Epidermal melanocyte (primary cell): ENCODE results near the gene NFKB2.

Experiments
- DNase-seq: peaks from one replicate; pipeline ENCODE4 v3.0.0; 2011; ENCODE audit warnings: low spot score; ENCODE audit not compliant: insufficient read length

The NFKB2 gene

DNA sequence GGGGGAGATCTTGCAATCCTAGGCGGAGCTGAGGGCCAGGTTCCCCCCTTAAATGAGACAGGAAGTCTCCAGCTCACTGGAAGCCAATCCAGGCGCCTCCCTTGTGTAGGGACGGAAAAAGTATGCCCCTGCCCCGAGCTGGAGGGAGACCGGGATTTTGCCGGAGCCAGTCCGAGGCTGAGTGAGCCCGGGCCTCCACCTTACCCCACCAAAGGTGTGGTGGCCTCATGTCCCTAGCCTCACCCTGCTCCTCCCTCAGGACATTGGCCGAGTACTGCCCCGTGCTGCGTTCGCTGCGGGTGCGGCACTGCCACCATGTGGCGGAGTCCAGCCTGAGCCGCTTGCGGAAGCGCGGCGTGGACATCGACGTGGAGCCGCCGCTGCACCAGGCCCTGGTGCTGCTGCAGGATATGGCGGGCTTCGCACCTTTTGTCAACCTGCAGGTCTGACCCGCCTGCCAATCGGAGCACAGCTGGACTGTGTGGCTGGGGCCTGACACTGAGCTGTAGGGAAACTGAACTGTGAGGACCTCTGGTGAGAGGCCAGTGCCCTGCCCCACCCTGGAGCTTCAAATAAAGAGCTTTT, 27.1 kb downstream of the NFKB2 start:
- peak; percentile 83 for DNase-seq

DNA sequence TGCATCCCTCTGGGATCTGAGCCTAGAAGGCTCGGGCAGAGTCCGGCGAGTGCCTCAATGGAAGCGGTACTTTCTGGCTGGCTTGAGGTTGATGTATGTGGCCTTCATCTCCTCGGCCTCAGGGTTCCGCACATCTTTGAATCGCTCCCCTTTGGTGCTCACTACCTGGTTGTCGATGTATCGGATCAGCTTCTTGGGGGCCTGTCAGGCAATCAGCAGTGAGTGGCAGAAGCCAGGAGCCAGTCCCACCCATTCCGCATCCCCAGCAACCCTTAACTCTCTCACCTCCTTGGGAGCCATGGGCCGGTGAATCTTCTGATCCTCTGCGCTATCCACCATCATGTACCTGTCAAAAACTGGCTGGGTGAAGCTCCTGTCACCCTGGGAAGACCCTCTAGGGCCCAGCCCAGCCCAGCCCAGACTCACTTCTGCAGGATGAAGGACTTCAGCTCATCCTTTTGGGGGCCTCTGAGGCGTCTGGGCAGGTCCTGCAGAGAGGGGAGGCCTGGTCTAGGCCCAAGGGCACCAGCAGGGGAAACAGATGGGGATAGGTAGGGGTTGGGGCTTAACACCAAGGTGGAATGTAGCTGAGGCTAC, 28.0 kb downstream of the NFKB2 start:
- DNase-seq, result no peak

DNA sequence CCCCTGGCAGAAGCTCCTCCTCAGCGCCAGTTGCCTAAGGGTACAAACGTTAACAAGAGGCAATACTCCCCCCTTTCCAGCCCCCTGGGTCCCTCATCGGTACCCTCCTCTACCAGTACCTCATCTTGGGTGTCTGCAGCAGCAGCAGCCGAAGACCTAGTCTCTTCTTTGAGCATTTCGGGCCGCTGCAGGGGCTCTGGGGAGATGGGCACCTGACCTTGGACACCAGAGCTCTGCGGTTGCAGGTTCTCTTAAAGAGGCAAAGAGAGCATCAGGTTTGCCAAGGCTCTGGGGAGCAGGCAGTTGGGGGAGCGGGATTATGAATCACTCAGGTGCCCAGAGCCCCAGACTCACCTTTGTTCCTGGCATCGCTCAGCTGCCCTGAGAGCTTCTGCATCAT, 28.6 kb downstream of the NFKB2 start:
- no peak for DNase-seq

DNA sequence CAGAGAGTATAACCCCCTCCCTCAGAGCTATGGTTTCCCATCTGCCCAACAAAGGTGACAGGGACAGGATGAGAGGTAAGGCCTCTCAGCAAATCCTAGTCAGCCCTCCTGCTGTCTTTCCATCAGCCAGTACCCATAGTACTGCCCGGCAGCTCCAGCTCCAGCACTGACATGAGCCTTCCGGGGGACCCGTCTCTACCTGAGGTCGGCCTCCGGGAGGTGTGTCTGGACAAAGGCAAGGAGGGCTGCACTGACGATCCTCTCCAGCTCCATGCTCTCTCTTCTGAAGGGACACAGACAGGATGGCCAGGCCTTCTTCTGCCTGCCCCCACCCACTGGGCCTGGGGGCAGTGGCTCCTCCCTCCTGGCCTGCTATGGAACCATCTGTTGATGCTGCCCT, 29.4 kb downstream of the NFKB2 start:
- DNase-seq, result no peak

DNA sequence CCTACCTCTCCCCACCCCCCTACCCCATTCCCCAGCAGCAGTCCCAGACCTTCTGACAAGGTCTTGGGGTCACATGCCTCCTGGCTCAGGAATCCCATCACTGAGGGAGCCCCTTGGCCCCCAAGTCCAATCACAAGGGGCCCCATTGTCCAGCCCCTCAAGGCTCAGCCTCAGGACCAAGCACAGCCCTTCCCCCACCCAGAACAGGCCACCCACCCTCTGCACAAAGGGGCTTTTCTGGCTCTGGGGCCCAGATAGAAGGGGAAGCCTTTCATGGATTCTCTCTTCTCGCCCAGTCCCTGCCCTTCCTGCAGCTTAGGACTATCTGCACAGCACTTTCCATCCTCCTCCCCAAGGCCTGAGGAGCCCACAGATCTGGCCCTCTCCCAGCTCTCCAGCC, 29.9 kb downstream of the NFKB2 start:
- DNase-seq, result no peak

DNA sequence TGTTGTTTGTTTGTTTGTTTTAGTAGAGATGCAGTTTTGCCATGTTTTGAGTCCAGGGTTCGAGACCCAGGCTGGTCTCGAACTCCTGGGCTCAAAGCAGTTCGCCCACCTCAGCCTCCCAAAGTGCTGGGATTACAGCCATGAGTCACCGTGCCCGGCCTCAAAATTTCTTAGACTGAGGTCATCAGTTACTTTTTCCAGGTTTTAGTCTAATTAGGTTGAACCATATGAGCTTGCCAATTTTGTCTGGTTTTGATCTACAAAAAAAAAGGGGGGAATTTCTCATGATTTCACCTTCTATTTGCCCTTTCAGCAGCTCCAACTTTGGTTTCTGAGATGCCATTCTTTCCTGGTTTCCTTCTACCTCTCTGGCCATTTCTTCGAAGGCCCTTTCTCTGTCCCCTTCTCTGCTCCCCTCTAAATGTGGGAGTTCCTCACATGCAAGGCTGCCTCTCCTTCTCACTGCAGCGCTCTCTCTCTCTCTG, 31.3 kb downstream of the NFKB2 start:
- no peak for DNase-seq

DNA sequence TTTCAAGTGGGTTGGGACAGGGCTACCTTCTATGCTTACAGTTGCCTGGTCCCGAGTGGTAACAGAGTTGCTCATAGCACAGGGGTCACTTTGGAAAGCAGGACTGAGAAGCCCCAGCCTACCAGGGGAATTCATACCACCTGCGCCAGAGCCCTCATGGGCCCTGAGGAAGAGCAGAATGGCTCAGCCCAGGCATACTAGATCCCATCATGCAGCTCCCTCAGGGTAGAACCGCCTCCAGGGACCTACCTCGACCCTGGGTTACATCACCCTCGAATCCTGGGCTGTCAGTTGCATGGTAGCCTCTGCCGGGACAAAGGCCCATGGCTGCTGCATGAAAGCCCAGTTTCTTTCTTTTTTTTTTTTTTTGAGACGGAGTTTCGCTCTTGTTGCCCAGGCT, 34.0 kb downstream of the NFKB2 start:
- DNase-seq, result no peak

DNA sequence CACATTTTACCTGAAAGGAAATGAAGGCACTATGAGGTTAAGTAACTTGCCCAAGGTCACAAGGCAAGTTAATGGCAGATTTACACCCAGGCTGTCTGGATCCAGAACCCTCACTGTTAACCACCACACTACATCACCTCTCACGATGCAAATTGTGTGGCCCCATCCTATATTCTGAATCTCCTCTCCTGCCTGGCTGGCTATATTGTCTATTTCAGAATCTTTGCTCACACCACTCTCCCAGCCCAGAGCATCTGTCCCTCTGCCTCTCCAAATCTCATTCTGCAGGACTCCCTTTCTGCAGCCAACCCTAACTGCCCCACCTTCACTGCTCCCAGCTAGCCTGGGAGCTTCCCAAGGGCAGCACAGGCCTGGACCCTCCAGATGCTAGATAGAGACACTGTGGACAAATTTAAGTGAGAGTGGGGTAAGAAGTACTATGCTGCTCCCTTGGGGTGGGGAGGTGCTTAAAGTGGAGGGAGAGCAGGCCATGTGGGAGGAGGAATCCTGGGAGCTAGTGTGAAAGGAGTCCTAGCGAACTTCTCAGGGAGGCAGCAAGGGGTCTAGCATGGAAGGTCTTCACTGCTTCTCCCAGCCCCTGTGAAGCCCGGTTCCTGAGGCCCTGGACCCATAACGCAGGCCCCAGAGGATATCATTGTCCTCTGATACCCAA, 36.1 kb downstream of the NFKB2 start:
- no peak for DNase-seq

DNA sequence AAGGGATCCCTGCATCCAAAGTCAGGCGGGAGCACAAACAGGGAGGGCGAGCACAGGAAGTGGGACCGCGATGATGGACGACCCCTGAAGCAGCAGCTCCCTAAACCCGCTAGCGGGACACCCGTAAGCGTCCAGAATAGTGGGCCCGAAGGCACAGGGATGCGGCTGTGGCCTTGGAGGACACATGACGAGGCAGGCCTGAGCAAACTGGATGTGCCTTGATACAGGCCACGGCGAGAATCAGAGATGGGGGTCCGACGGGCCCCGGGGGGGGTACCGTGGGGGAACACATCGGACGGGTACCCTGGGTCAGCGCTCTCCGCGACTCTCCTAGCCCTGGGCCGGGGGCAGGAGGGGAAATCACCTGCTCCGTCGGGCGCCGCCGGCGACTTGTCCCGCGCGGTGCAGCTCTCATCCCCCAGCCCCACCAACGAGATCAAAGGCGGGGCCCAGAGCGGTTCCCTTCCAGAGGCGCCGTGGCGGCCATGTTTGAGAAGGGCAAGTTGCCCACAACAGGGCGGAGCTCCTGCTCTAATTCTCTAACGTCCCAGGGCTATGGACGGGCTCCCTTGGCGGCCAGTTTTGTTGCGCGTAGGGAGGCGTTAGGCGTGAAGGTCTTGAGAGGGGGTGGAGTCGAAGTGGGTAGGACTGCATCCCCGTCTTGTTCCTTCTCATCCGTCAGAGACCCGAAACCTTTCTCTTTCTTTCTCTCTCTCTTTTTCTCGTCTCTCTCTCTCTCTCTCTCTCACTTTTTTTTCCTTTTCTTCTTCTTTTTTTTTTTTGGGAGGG, 36.9 kb downstream of the NFKB2 start, which contains the start of gene CUEDC2:
TSS of gene CUEDC2 (minus strand) at position 413 of the 789 bp plus-strand sequence. CDS start 7,386 bp downstream, outside the sequence.
- peak; percentile 97 for DNase-seq

DNA sequence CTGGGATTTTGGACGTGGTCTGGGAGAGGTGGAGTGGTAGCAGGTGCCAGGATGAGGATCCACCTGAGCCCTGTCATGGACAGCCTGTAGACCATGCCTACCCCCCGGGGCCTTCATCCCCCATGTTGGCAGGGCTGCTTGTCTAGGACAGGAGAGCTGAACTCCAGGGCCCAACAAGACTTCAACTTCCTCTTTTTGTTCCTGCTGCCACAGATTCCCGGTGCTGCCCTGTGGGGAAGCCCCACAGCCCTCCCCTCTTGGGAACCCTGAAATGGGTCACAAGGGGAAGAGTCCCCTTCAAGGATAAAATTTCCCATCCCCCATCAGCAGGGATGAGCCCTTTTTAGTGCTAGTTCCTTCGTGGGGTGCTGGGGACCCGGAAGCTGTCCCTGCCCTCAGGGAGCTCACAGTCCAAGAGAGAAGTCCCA, 38.1 kb downstream of the NFKB2 start:
- no peak for DNase-seq

DNA sequence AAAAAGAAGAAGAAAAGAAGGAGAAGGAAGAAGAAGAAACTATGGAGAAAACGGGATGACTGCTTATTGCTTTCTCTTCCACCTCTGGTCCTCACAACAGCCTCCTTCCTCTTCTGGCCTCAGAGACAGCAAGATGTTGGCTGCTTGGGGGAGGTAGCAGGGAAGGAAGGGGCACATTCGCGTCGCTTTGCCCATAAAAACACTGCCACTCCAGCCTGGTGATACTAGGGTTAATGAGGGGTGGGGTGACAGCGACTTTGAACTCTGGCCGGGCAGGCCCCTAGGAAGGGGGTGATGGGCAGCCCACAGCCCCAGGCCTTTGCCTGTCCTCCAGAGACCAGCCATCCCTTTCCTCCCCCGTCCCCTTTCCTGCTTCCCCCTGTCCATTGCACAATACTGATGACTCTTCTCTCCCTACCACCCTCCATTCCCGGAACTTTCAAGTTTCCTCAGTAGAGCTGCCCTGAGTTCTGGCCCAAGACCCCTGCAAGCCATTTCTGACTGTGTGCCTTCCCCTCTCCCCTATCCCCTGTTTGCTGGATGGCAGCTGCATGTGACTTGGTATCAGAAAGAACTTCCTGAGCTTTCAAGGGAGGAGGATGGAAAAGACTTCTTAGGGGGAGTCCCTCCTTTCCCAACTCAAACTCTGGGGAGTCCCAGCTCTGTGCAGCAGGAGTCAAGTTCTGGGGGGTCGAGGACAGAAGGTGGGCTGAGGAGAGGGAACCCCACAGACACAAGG, 39.1 kb downstream of the NFKB2 start:
- no peak for DNase-seq

DNA sequence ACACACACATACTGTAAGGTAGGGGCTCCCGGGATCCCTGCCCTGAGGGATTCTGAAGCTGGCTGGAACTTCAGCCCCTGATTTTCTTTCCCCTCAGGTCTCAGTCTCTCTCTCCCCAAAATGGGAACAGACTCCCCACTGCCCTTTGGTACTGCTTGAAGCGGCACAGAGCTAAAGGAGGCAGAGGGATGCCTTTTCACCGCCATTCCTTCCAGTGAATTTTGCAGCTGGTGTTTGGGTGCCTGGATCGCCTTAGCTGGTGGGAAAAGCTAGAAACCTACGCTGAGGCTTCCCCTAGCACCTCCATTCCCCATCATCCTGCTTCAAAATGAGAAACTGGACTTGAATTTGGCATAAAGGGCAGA, 39.6 kb downstream of the NFKB2 start:
- DNase-seq, result no peak

DNA sequence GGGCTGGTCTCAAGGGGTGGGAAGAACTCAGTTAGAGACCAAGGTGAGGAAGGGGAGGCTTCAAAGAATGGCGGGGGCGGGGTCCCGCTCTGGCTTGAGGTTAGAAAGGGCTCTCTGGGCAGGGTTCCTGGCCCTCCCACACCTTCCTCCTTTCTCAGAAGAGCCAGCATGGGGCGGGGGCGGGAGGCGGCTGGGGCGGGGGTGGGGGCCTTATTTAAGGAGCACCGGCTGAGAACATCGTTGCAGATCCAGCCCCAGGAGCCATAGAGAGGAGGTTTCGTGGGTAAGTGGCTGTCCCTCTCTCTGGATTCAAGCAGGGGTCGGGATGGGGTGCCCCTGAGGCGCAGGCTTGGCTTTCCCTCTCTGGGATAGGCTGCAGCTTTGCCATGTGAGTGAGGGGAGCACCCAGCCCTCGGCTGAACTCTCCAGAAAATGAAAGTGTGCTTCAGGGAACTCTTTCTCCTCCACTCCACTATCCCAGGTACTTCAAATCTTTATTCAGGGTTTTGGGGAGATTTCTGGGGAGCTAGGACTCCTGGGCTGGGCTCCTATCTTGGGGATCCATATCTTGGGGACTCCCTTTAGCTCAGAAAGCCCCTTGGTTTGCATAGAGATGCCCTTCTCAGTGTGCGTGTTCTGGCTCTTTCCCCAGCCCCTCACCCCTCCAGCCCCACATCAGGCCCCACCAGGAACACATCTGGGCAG, 40.2 kb downstream of the NFKB2 start:
- no peak for DNase-seq

DNA sequence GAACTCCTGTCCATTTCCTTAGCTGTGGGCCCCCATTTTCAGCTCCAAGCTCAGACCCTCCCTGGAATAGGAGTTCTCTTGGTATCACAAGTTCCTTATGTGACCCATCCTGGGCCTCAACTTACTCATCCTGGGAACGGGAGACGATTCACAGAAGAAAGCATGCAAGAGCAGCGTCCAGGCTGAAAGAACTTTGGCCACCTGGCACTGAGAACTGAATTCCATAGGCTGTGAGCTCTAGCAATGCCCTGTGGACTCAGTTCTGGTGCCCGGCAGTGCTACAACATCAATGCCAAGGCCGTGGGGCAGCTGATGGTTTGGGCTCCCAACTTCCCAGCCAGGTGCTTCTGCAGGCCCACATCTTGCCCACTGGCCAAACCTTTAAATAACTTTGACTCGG, 40.8 kb downstream of the NFKB2 start:
- DNase-seq, result no peak

DNA sequence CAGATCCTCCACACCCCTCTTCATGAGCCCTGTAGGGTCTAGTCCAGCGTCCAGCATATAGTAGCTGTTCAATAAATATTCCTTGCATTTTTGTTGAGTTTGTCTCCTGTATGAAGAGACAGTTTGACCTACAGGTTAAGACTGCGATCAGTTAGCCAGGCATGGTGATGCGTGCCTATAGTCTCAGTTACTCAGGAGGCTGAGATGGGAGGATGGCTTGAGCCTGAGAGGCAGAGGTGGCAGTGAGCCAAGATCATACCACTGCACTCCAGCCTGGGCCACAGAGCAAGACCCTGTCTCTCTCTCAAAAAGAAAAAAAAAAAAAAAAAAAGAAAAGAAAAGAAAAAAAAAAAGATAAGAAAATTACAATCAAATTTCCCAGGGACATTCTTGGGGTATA, 42.0 kb downstream of the NFKB2 start:
- no peak for DNase-seq

DNA sequence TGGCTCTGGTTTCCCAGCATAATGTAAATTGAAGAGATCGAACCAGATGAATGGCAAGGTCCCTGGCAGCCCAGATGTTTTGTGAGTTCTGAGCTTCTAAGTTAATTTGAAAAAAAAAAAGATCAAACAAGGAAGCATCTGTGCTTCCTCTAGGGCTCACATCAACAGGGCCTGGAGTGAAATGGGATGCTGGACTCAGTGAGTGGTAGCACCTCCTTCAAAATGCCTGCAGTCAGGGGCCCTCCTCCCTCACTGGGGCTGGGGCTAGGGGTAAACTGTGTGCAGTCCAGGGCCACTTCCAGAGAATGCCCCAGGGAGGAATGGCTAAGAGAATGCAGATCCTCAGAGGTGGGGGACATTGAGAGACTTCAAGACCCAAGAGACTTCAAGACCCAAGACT, 42.9 kb downstream of the NFKB2 start:
- DNase-seq, result no peak

DNA sequence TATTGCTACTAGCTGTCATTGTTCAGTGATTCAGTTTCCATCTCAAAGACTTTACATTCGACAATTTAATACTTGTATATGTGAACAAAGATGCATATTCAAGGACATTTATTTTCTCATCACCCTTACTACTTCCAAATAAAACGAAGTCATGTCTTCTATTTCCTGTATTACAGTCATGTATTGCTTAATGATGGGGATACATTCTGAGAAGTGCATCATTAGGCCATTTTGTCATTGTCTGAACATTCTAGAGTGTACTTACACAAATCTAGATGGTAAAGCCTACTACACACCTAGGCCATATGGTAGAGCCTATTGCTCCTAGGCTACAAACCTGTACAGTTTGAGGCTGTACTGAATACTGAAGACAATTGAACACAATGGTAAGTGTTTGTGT, 49.3 kb downstream of the NFKB2 start:
- no peak for DNase-seq

DNA sequence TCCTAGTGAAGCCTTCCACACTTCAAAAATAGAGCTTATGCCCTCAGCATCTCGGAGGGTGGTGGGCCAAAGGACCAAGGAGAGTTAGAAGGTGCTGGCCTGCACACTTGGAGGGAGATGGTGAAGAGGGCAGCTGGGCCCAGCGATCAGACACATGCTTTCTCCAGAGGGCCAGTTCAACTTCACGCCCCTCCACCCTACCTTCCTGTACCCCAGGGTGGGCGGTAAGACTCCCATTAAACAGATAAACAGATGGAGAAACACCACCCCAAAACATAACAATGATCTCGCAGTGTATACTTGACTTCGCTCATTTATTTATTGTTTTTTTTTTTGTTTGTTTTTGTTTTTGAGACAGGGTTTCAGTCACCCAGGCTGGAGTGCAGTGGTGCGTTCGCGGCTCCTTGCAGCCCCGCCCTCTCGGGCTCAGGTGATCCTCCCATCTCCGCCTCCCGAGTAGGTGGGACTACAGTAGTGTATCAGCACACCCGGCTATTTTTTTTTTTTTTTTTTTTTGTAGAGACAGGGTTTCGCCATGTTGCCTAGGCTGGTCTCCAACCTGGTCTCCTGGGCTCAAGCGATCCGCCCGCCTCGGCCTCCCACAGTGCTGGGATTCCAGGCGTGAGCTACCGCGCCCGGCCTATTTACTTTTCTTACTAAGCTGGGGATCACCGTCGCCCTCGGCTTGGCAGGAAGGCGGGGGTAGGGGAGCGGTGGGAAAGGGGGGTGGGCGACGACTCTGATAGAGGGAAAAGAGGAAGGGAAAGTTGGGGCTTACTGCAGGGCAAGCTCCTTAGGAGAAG, 54.0 kb downstream of the NFKB2 start:
- no peak for DNase-seq

DNA sequence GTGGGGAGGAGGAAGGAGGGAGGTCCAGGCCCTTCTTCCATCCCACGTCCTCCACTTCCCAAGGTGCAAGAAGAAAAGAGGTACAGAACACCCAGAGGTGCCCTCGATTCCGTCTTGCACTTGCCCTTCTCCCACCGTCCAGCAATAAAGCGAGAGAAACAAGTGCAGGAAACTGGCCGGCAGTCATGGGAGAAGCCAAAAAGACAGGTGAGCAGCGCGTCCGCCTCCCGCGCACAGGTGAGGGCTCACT, 54.5 kb downstream of the NFKB2 start:
- no peak for DNase-seq

DNA sequence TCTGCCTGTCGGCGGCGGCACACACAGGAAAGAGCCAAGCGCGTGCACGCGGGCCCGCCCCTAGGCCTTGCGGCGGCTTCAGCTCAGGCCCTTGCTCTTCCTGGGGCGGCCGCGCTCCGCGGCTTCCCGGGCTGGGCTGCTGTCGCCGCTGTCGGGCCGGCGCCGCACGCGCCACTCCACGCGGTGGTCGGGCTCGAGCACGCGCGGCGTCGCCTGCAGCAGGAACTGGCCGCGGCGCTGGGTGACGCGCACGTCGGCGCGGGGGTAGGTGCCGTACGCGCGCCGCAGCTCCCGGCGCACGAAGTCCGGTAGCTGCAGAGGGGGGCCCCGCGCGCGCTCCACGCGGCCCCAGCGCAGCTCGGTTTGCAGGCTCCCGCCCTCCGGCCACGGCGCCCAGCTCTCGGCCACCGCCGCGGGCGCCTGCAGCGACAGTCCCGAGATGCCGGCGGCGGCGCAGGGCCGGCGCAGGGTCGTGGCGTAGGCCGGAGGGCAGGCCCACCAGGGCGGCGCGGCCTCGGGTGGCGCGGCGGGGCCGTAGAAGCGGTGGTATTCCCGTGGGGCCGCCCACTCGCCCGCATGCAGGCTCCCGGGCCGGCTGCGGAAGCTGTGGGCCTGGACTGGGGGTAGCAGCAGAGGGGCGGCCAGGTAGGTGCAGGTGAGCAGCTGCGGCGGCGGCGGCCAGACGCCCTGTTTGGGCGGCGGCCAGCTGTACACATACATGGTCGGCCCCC, 55.0 kb downstream of the NFKB2 start:
- peak; percentile 75 for DNase-seq
